Tibial artery (tissue), 4 donors: ENCODE results near the gene TMEM144.
"Not testable (repeated sequence)": the region's sequence is repeated elsewhere in the genome, so short reads cannot be mapped to it uniquely, and the experiment has no call there.

Source experiments
- DNase-seq, 2 donors: peaks; one replicate each; pipeline ENCODE4 v3.0.0-alpha.2; 2019
- H3K27ac ChIP-seq, 2 donors: fragments of 200-600 bp; sonication (generic) in 1 of 2; 1 replicate in 1 of 2; 2 replicates in 1 of 2; pipeline ENCODE4 v1.5.1; 2018 to 2019; ENCODE audit warnings: mild to moderate bottlenecking in 1 of 2
- H3K27me3 ChIP-seq, 2 donors: fragments of 200-600 bp; sonication (generic) in 1 of 2; one replicate each; pipeline versions ENCODE4 v1.5.1 to v1.6.0; 2016 to 2019
- H3K36me3 ChIP-seq, 3 donors: fragments of 200-600 bp; sonication (generic) in 2 of 3; one replicate each; pipeline ENCODE4 v1.5.1; 2016 to 2019; ENCODE audit warnings: mild to moderate bottlenecking in 2 of 3
- H3K4me1 ChIP-seq, 4 donors: fragments of 200-600 bp; sonication (generic) in 2 of 4; 1 replicate in 3 of 4; 2 replicates in 1 of 4; pipeline ENCODE4 v1.5.1; 2016 to 2019
- H3K4me3 ChIP-seq, 2 donors: fragments of 200-600 bp; sonication (generic) in 1 of 2; 1 replicate in 1 of 2; 2 replicates in 1 of 2; pipeline ENCODE4 v1.5.1; 2018 to 2019; ENCODE audit warnings: mild to moderate bottlenecking in 2 of 2
- H3K9me3 ChIP-seq, 3 donors: fragments of 200-600 bp; sonication (generic) in 1 of 3; one replicate each; pipeline ENCODE4 v1.5.1; 2016 to 2019
- CTCF ChIP-seq, 2 experiments: fragments of 200-600 bp in 1 of 2; fragments of 450-650 bp in 1 of 2; IDR thresholded peaks; one replicate each; pipeline ENCODE4 v1.5.1; 2017 to 2019; ENCODE audit warnings: antibody characterized with exemption in 2 of 2, mild to moderate bottlenecking in 1 of 2, moderate library complexity in 1 of 2
- intact Hi-C: fragments of 100-400 bp; cut with DNase I; formaldehyde crosslinking; loops from one replicate; pipeline ENCODE4 v1.15.0; 2023; ENCODE audit warnings: low total_unique reads

The TMEM144 gene

GRCh38 chr4:158211222-158211621 lies 936 bp downstream of the TMEM144 start:
- Histone ChIP-seq H3K4me3 (peak overlapping the region; percentile 49 to 51), H3K9me3 (no peaks in the 10 kb centered on the region), H3K36me3 (no peaks in the 10 kb centered on the region), H3K27me3 (no peaks in the 10 kb centered on the region), H3K27ac (peak overlapping the region; percentile 93 to 95), H3K4me1 (peaks cover 0 to 39% (median 12%) of the 10 kb centered on the region in 4 donors)
- TF ChIP-seq CTCF (IDR thresholded peaks at IDR 0.05), result no peak
- intact Hi-C loops, result no loop called here
- DNase-seq, result no peak

DNA sequence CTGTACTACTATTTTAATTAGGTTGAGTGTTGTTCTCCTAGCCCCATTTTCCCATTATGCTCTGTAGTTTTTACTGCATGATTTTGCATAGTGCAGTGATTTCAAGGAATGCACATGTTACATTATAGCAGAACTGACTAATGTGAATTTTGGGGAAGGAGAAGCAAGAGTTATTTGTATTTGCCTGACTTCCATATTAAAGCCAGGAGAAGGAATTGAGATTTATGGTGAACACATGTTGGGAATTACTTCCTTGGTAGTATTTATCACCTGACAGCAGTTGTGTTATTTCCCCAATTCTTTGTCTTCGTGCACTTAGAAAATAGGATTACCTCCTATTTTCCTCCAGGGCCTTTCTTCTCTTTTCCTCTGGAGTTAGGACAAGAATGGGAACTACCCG lies 3.2 kb downstream of the TMEM144 start:
- Histone ChIP-seq H3K27me3 (no peaks in the 10 kb centered on the region), H3K4me1 (peaks cover 0 to 46% (median 15%) of the 10 kb centered on the region in 4 donors), H3K9me3 (no peaks in the 10 kb centered on the region), H3K4me3 (no peak overlapping the region), H3K27ac (no peak overlapping the region), H3K36me3 (no peaks in the 10 kb centered on the region)
- DNase-seq, result no peak
- TF ChIP-seq CTCF (IDR thresholded peaks at IDR 0.05), result no peak
- intact Hi-C loops, result no loop called here

DNA sequence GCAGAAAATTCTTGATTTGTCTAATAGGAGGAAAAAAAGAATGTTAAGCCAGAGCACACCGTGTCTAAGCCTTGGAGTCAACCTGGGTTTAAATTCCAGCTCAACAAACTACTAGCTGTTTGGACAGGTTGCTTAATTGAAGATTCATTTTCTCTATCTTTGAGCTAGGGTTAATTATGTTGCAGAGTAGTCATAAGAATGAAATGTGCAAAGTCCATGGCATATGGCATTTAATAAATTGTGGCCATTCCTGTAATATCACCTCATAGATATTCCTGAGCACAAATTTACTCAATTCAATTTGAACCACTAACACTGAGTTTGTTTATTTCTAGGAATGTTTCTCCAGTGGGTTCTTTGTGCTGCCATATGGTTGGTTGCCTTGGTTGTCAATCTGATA lies 4.6 kb downstream of the TMEM144 start:
- Histone ChIP-seq H3K36me3 (no peaks in the 10 kb centered on the region), H3K27ac (no peak overlapping the region), H3K27me3 (no peaks in the 10 kb centered on the region), H3K9me3 (no peaks in the 10 kb centered on the region), H3K4me1 (peaks cover 0 to 43% (median 13%) of the 10 kb centered on the region in 4 donors), H3K4me3 (no peak overlapping the region)
- no peak for TF ChIP-seq CTCF (IDR thresholded peaks at IDR 0.05)
- no peak for DNase-seq
- intact Hi-C loops, result no loop called here

GRCh38 chr4:158217763-158218162 lies 7.5 kb downstream of the TMEM144 start:
- TF ChIP-seq CTCF (IDR thresholded peaks at IDR 0.05), result no peak

DNA sequence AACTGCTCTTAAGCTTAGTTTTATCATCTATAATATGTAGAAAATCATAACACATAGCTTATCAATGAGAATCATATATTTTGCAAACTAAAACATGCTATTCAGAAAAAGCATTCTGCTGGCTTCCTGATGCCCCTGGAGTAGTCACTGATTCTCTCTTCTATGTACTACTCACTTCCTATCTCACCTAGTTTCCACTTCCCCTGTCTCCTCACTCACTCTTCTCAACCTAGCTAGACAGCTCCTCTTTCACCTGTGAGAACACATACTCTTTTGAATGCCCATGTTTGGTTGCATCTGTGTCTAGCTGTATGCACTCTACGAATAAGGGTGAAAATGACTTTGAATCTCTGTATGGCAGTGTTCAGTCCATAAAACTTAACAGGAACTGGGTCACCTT lies 9.3 kb downstream of the TMEM144 start:
- H3K27me3 ChIP-seq, result no peaks in the 10 kb centered on the region
- H3K36me3 ChIP-seq, result peaks cover 5 to 21% (median 14%) of the 10 kb centered on the region in 3 donors
- H3K4me3 ChIP-seq, result no peak overlapping the region
- intact Hi-C loops, result no loop called here
- no peak for DNase-seq
- no peak overlapping the region for H3K27ac ChIP-seq
- no peak for TF ChIP-seq CTCF (IDR thresholded peaks at IDR 0.05)
- H3K4me1 ChIP-seq, result peaks cover 0 to 29% (median 7%) of the 10 kb centered on the region in 4 donors
- no peaks in the 10 kb centered on the region for H3K9me3 ChIP-seq

More at GRCh38 chr4:158217763-158218162, 7.5 kb downstream of the TMEM144 start:
- peak overlapping the region; percentile 64 to 66 for H3K27ac ChIP-seq
- intact Hi-C loops, result no loop called here
- DNase-seq, result no peak
- no peaks in the 10 kb centered on the region for H3K9me3 ChIP-seq
- H3K36me3 ChIP-seq, result peaks cover 0 to 13% (median 6%) of the 10 kb centered on the region in 3 donors
- H3K4me1 ChIP-seq, result peaks cover 0 to 29% (median 7%) of the 10 kb centered on the region in 4 donors
- no peak overlapping the region for H3K4me3 ChIP-seq
- no peaks in the 10 kb centered on the region for H3K27me3 ChIP-seq

GRCh38 chr4:158224318-158224717 lies 14.0 kb downstream of the TMEM144 start:
- DNase-seq, H3K4me3 ChIP-seq, H3K27ac ChIP-seq, H3K27me3 ChIP-seq, H3K4me1 ChIP-seq, intact Hi-C loops, H3K9me3 ChIP-seq: not testable (repeated sequence)
- H3K36me3 ChIP-seq, result peaks cover 9 to 29% (median 14%) of the 10 kb centered on the region in 3 donors

DNA sequence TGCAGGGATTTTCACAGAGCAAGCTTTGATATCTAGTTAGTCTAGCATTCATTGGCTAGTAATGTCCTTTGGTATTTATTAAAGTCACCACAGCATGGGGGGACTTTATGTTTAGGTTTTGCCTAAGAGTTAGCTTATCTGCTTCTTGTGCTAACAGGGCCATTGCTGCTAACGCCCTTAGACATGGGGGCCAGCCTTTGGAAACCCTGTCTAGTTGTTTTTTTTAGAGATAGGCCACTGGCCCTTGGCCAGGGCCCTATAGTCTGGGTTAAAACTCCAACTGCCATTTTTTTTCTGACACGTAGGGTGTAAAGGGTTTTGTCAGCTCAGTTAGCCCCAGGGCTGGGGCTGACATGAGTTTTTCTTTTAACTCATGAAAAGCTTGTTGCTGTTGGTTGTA lies 14.7 kb downstream of the TMEM144 start:
- peaks cover 9 to 29% (median 14%) of the 10 kb centered on the region in 3 donors for H3K36me3 ChIP-seq
- H3K27ac ChIP-seq, H3K4me3 ChIP-seq, DNase-seq, intact Hi-C loops, H3K27me3 ChIP-seq, H3K4me1 ChIP-seq, H3K9me3 ChIP-seq: not testable (repeated sequence)

- H3K4me3 ChIP-seq, intact Hi-C loops, H3K27me3 ChIP-seq, H3K4me1 ChIP-seq, DNase-seq, H3K27ac ChIP-seq, H3K9me3 ChIP-seq: not testable (repeated sequence)
- H3K36me3 ChIP-seq, result peaks cover 7 to 19% (median 9%) of the 10 kb centered on the region in 3 donors
Measured at GRCh38 chr4:158227880-158228279, 17.6 kb downstream of the TMEM144 start.

GRCh38 chr4:158228399-158228798 lies 18.1 kb downstream of the TMEM144 start:
- H3K4me3 ChIP-seq, H3K9me3 ChIP-seq, H3K27ac ChIP-seq, H3K4me1 ChIP-seq, intact Hi-C loops, DNase-seq, H3K27me3 ChIP-seq: not testable (repeated sequence)
- peaks cover 1 to 14% (median 9%) of the 10 kb centered on the region in 3 donors for H3K36me3 ChIP-seq
